ENCODE data around the gene SON.

- TF ChIP-seq CTCF (IDR thresholded peaks at IDR 0.05) (no peak), POLR2A (IDR thresholded peaks at IDR 0.05) (no peak)
Observed at GRCh38 chr21:33495743-33496142, 47.1 kb upstream of the SON start.
